Duodenal mucosa (tissue), 2 donors: Measurements from ENCODE around the gene OSBPL1A.

Experiments
- H3K27ac ChIP-seq: one replicate; pipeline ENCODE4 v1.7.0; 2013; ENCODE audit warnings: low read depth, low read length
- H3K27me3 ChIP-seq, 2 donors: one replicate each; pipeline ENCODE4 v1.7.0; 2013; ENCODE audit warnings: low read length in 2 of 2, control low read depth in 1 of 2; ENCODE audit not compliant: insufficient read depth in 2 of 2, control insufficient read depth in 1 of 2
- H3K36me3 ChIP-seq, 2 donors: one replicate each; pipeline ENCODE4 v1.7.0; 2013; ENCODE audit warnings: low read length in 2 of 2, control low read depth in 1 of 2; ENCODE audit not compliant: insufficient read depth in 2 of 2, control insufficient read depth in 1 of 2
- H3K4me1 ChIP-seq, 2 donors: one replicate each; pipeline ENCODE4 v1.7.0; 2013; ENCODE audit warnings: low read length in 2 of 2, control low read depth in 1 of 2; ENCODE audit not compliant: insufficient read depth in 2 of 2, control insufficient read depth in 1 of 2
- H3K4me3 ChIP-seq, 2 donors: one replicate each; pipeline ENCODE4 v1.7.0; 2013; ENCODE audit warnings: low read length in 2 of 2, low read depth in 1 of 2
- H3K9ac ChIP-seq, 2 donors: one replicate each; pipeline ENCODE4 v1.7.0; 2013; ENCODE audit warnings: low read length in 2 of 2, low read depth in 1 of 2
- H3K9me3 ChIP-seq, 2 donors: one replicate each; pipeline ENCODE4 v1.7.0; 2013; ENCODE audit warnings: low read length in 2 of 2, control low read depth in 1 of 2; ENCODE audit not compliant: control insufficient read depth in 1 of 2

The OSBPL1A gene

DNA sequence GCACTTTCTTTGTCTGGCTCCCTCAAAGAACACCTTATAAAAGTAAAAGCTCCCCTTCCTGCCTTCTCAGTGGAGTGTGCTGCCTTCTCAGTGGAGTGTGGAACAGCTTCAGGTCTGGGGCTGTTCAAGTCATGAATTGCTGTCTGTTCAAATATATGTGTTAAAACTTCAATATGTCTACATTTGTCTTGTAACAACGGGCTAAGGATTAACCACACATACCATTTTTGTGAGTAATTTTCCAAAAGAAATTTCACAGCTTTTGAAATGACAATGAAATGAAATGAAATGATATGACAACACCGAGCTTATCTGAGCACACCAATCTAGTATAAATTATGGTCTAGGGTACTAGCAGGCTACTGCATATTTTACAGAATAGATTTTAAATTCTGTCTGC is 215.8 kb downstream of the OSBPL1A start:
- Histone ChIP-seq H3K27me3 (no peaks in the 10 kb centered on the region), H3K4me1 (no peaks in the 10 kb centered on the region), H3K4me3 (no peak overlapping the region), H3K9me3 (no peaks in the 10 kb centered on the region), H3K27ac (no peak overlapping the region), H3K9ac (no peak overlapping the region), H3K36me3 (no peaks in the 10 kb centered on the region)

DNA sequence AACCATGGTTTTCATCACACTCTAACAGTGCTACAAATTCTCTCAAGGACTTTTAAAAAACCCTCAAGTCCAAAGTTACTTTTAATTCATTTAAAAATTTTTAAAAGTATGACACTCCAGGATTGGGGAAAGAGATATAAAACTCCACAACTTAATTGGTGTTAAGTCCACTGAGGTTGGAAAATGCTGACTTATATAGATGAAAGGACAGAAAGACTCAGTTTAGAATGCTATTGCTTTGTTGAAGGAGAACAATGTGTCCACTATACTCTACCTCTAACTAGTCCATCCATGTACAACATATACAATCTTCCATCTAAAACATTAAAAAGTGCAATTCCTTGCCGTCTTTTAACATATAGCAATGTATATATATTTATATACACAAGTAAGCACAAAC is 217.6 kb downstream of the OSBPL1A start:
- Histone ChIP-seq H3K27me3 (no peaks in the 10 kb centered on the region), H3K9me3 (no peaks in the 10 kb centered on the region), H3K27ac (no peak overlapping the region), H3K9ac (no peak overlapping the region), H3K4me1 (no peaks in the 10 kb centered on the region), H3K4me3 (no peak overlapping the region), H3K36me3 (no peaks in the 10 kb centered on the region)

DNA sequence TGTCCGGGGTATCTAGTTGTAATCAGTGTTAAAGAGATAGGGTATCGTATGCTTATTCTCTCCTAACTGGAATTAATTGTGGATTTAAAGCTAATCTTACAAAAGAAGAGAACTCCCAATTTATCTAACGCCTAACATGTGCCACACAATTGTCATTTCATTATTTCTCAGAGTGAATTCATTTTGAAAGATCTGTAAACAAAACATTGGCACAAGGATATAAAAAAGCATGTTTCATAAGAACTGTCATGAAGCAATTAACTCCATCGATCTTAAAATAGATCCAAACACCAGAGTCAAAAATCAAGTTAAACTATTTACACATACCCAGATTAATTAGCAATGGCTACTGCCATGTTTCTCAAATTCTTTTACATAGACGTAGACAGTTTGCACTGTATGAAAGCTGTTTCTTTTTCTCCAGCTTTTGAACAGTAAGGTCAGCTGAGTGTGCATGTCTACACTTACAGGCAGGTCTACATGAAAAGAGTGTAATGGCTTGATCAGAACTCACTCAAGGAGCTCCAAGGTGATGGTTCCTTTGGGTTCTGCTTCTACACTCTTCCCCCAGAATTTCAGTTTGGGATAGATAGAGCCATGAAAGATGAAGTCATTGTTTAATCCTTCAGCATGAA is 220.0 kb downstream of the OSBPL1A start:
- no peaks in the 10 kb centered on the region for H3K27me3 ChIP-seq
- no peaks in the 10 kb centered on the region for H3K36me3 ChIP-seq
- no peak overlapping the region for H3K4me3 ChIP-seq
- no peak overlapping the region for H3K9ac ChIP-seq
- no peak overlapping the region for H3K27ac ChIP-seq
- H3K4me1 ChIP-seq: no peaks in the 10 kb centered on the region
- no peaks in the 10 kb centered on the region for H3K9me3 ChIP-seq

DNA sequence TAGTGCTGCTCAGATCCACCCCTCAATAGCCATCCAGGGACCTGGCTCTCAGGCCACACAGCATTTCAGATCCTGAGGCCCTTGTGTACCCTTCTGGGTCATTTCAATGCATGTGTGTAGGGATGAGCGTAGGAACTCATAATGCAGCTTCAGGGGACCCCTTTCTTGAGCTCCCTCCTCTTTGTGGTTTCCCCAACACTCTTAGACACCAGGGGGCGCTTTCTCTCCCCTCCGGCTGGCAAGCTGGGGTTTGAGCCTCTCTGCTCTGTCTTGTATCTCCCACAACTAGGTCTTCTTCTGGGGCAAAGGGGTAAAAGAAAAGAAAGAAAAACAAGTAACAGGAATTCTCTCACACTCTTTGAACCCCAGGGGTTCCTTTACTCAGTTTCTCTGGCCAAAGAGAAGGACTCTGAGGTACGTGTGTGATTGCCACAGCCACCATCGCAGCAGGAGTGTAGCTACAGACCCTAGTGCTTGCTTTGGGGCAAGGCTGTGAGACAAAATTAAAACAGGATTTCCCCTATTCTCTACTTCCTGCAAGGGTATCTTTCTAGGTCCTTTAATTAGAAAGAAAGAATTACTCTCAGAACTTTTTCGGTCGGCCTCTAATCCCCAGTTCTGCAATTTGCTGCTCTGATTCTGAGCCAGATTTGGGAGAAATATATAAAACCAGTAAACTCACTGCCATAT is 220.8 kb downstream of the OSBPL1A start:
- Histone ChIP-seq H3K27ac (no peak overlapping the region), H3K4me3 (no peak overlapping the region), H3K9me3 (no peaks in the 10 kb centered on the region), H3K27me3 (no peaks in the 10 kb centered on the region), H3K4me1 (no peaks in the 10 kb centered on the region), H3K9ac (no peak overlapping the region), H3K36me3 (no peaks in the 10 kb centered on the region)

DNA sequence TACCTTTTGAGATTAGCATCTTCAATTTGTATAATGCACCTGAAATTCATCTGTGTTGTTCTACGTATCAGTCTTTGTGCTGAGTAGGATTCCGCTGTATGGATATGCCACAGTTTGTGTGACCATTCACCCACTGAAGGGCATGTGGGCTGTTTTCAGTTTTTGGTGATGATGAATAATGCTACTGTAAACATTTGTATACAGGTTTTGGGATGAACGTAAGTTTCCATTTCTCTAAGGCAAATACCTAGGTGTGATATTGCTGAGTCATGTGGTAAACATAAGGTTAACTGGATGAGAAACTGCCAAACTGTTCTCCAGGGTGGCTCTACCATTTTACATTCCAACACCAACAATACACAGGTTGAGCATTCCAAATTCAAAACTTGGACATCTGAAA is 223.6 kb downstream of the OSBPL1A start:
- Histone ChIP-seq H3K9ac (no peak overlapping the region), H3K4me1 (no peaks in the 10 kb centered on the region), H3K36me3 (peaks cover 0 to 3% of the 10 kb centered on the region in 2 donors), H3K27ac (no peak overlapping the region), H3K4me3 (no peak overlapping the region), H3K9me3 (no peaks in the 10 kb centered on the region), H3K27me3 (no peaks in the 10 kb centered on the region)

DNA sequence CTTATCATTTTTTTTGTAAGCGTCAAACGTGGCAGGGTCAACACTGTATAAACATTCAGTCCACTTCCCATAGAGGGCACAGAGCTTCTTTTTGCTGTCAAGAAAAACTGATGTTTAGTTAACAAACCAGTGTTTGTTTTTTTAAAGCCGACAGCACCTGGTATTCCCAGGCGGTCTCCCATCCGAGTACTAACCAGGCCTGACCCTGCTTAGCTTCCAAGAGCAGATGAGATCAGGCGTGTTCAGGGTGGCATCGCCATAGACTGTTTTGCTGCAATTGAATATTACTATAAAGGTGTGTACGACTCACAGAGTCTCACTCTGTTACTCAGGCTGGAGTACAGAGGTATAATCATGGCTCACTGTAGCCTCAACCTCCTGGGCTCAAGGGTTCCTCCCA is 227.3 kb downstream of the OSBPL1A start:
- no peak overlapping the region for H3K27ac ChIP-seq
- peaks cover 3 to 28% of the 10 kb centered on the region in 2 donors for H3K36me3 ChIP-seq
- no peaks in the 10 kb centered on the region for H3K9me3 ChIP-seq
- H3K27me3 ChIP-seq: no peaks in the 10 kb centered on the region
- H3K4me3 ChIP-seq: no peak overlapping the region
- H3K4me1 ChIP-seq: no peaks in the 10 kb centered on the region
- no peak overlapping the region for H3K9ac ChIP-seq

DNA sequence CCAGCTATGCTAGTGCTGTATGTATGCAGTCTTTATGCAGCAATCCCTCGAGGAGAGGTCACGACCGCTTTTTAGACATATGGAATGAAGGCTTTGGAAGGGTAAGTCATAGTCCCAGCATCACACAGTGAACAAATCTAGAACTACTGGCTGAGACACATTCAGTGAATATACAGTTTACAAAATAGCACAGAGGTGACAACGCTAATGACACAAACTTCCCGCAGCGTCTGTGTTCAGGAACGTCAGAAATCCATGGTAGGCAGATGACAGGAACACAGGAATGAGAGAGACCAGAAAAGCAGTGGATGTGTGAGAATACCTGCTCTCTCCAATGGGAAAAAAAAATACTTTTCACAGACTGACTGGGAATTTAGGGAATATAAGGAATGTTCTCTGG is 229.1 kb downstream of the OSBPL1A start:
- Histone ChIP-seq H3K36me3 (peaks cover 8 to 33% of the 10 kb centered on the region in 2 donors), H3K27ac (no peak overlapping the region), H3K9me3 (no peaks in the 10 kb centered on the region), H3K9ac (no peak overlapping the region), H3K27me3 (no peaks in the 10 kb centered on the region), H3K4me3 (no peak overlapping the region), H3K4me1 (no peaks in the 10 kb centered on the region)

DNA sequence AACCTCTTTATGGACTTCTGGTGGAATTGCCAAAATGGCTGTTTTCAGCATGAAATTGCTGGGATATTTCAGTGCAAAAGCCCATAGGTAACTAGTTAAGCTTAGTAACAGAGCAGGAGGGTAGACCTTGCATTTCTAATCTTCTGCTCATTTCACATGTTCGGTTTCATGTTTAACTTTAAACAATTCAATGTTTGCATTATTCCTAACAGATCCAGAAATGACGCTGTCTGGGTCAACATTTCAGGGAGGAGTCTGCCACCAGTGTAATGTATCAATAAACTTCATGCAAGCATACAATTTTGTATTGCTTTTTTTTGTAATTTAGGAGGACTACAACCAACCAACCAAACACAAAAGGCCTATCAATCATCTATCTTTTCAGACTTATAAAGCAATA is 236.3 kb downstream of the OSBPL1A start:
- H3K4me3 ChIP-seq: no peak overlapping the region
- H3K9ac ChIP-seq: no peak overlapping the region
- no peaks in the 10 kb centered on the region for H3K4me1 ChIP-seq
- peaks cover 8 to 27% of the 10 kb centered on the region in 2 donors for H3K36me3 ChIP-seq
- H3K27me3 ChIP-seq: no peaks in the 10 kb centered on the region
- no peak overlapping the region for H3K27ac ChIP-seq
- no peaks in the 10 kb centered on the region for H3K9me3 ChIP-seq

DNA sequence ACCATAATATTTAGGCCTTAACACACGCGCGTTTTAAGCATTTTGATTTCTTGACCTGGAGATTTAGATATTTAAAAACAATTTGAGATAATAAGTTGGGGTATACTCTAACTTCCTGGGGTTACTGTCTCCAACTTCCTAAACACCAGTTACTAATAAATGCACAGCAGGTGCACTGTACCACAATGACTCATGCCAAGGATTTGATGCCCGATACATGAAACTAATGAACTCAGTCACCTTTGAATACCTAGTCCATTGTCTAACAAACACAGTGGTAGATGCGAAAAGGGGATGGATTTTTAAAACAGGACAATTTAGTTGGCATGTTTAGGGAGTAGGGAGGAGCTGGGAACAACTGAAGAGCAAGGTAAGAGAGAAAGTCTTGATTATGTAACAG is 237.5 kb downstream of the OSBPL1A start:
- Histone ChIP-seq H3K9me3 (no peaks in the 10 kb centered on the region), H3K27me3 (no peaks in the 10 kb centered on the region), H3K4me3 (no peak overlapping the region), H3K36me3 (peaks cover 8 to 19% of the 10 kb centered on the region in 2 donors), H3K9ac (no peak overlapping the region), H3K4me1 (no peaks in the 10 kb centered on the region), H3K27ac (no peak overlapping the region)

DNA sequence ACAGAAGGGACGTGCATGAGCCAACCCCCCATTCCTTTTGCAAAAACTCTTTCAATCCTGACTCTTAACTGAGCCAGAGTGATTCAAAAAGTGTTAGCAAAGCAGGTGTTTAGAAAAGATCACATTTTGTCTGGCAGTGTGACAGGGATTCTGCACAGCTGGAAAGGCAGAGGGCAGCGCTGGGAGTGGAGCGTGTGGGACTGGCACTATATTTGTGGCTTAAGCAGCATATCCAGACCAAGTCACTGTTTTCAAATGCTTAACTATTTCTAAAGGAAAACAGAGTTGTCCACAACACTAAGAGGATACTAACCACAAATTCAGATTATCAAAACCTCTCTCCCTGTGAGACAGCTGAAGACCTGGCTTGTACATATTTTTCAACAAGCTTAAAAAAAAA is 239.8 kb downstream of the OSBPL1A start:
- no peak overlapping the region for H3K27ac ChIP-seq
- no peaks in the 10 kb centered on the region for H3K9me3 ChIP-seq
- no peak overlapping the region for H3K9ac ChIP-seq
- H3K4me1 ChIP-seq: no peaks in the 10 kb centered on the region
- H3K4me3 ChIP-seq: no peak overlapping the region
- H3K36me3 ChIP-seq: peaks cover 4 to 13% of the 10 kb centered on the region in 2 donors
- no peaks in the 10 kb centered on the region for H3K27me3 ChIP-seq
